Osteoblast (primary cell): ENCODE results near the gene RAB33A. TPM values are rescaled to one million over a fixed set of nuclear protein-coding genes. Genes with fewer than 3 reads are reported as not detected.

ENCODE experiments used
- DNase-seq: peaks from one replicate; pipeline ENCODE4 v3.0.0; 2011; ENCODE audit warnings: low spot score, mixed read lengths; ENCODE audit not compliant: insufficient read length; ENCODE audit errors: missing footprints
- H2AFZ ChIP-seq: 2 replicates; pipeline ENCODE4 v1.6.0; 2011; ENCODE audit warnings: mild to moderate bottlenecking, low read length
- H3K27ac ChIP-seq: 2 replicates; pipeline ENCODE4 v1.5.1; 2011; ENCODE audit warnings: mild to moderate bottlenecking, low read depth, low read length, moderate library complexity
- H3K27me3 ChIP-seq: 2 replicates; pipeline ENCODE4 v1.6.0; 2012; ENCODE audit warnings: mild to moderate bottlenecking, control low read depth, inconsistent platforms, low read length, moderate library complexity; ENCODE audit not compliant: insufficient read depth
- H3K36me3 ChIP-seq: 2 replicates; pipeline ENCODE4 v1.5.1; 2011; ENCODE audit warnings: mild to moderate bottlenecking, low read length, control low read depth, moderate library complexity; ENCODE audit not compliant: insufficient read depth
- H3K4me1 ChIP-seq: 2 replicates; pipeline ENCODE4 v1.5.1; 2011; ENCODE audit warnings: mild to moderate bottlenecking, low read length, control low read depth, moderate library complexity; ENCODE audit not compliant: insufficient read depth
- H3K4me2 ChIP-seq: 2 replicates; pipeline ENCODE4 v1.6.0; 2011; ENCODE audit warnings: mild to moderate bottlenecking, low read length; ENCODE audit not compliant: insufficient read depth
- H3K4me3 ChIP-seq: fragments of 200-600 bp; sonication (generic); 3 replicates; pipeline ENCODE4 v1.5.1; 2012; ENCODE audit warnings: mild to moderate bottlenecking, low read length, inconsistent platforms; ENCODE audit not compliant: insufficient read depth
- H3K79me2 ChIP-seq: 2 replicates; pipeline ENCODE4 v1.6.0; 2012; ENCODE audit warnings: mild to moderate bottlenecking, low read length, control low read depth, inconsistent platforms; ENCODE audit not compliant: insufficient read depth
- H3K9me3 ChIP-seq: 2 replicates; pipeline ENCODE4 v1.5.1; 2011; ENCODE audit warnings: low read depth, low read length, control low read depth
- H4K20me1 ChIP-seq: 2 replicates; pipeline ENCODE4 v1.6.0; 2012; ENCODE audit warnings: mild to moderate bottlenecking, low read length, control low read depth; ENCODE audit not compliant: insufficient read depth
- CTCF ChIP-seq: IDR thresholded peaks from 2 replicates; pipeline ENCODE4 v1.5.1; 2011; ENCODE audit warnings: mild to moderate bottlenecking, low read depth, low read length, moderate library complexity; ENCODE audit errors: extremely low read depth
- total RNA-seq: library from RNA; depleted of rRNA; stranded (reverse); fragments of >200 nt; gene quantifications from 2 replicates; pipeline ENCODE4 v1.2.3, GENCODE V29; 2012

RAB33A gene
- total RNA-seq, 1 donor, result 6.2 TPM

- Histone ChIP-seq H3K4me3 (no peak overlapping the region), H3K4me2 (no peak overlapping the region), H3K4me1 (no peaks in the 10 kb centered on the region), H3K36me3 (no peaks in the 10 kb centered on the region), H3K79me2 (no peaks in the 10 kb centered on the region), H3K27me3 (no peaks in the 10 kb centered on the region), H2AFZ (no peak overlapping the region), H3K27ac (no peak overlapping the region), H3K9me3 (no peaks in the 10 kb centered on the region), H4K20me1 (no peaks in the 10 kb centered on the region)
- no peak for TF ChIP-seq CTCF
- DNase-seq, result no peak
Observed at GRCh38 chrX:130145123-130145522, 26.6 kb upstream of the RAB33A start.

- Histone ChIP-seq H2AFZ (no peak overlapping the region), H3K4me1 (no peaks in the 10 kb centered on the region), H3K9me3 (no peaks in the 10 kb centered on the region), H3K4me2 (no peak overlapping the region), H3K27me3 (no peaks in the 10 kb centered on the region), H3K27ac (no peak overlapping the region), H3K36me3 (no peaks in the 10 kb centered on the region), H4K20me1 (no peaks in the 10 kb centered on the region), H3K79me2 (no peaks in the 10 kb centered on the region), H3K4me3 (no peak overlapping the region)
- DNase-seq, result no peak
- no peak for TF ChIP-seq CTCF
Observed at GRCh38 chrX:130147631-130148030, 24.1 kb upstream of the RAB33A start.

- Histone ChIP-seq H3K27me3 (no peaks in the 10 kb centered on the region), H3K4me2 (no peak overlapping the region), H3K36me3 (no peaks in the 10 kb centered on the region), H3K79me2 (peaks cover 7% of the 10 kb centered on the region), H3K27ac (no peak overlapping the region), H3K9me3 (no peaks in the 10 kb centered on the region), H2AFZ (no peak overlapping the region), H3K4me3 (no peak overlapping the region), H4K20me1 (no peaks in the 10 kb centered on the region), H3K4me1 (no peaks in the 10 kb centered on the region)
- TF ChIP-seq CTCF, result no peak
- DNase-seq, result no peak
Observed at GRCh38 chrX:130155564-130155963, 16.2 kb upstream of the RAB33A start.

GRCh38 chrX:130158311-130158710 lies 13.5 kb upstream of the RAB33A start:
- H3K4me1 ChIP-seq, result no peaks in the 10 kb centered on the region
- no peaks in the 10 kb centered on the region for H3K27me3 ChIP-seq
- H3K4me3 ChIP-seq, result no peak overlapping the region
- no peaks in the 10 kb centered on the region for H3K9me3 ChIP-seq
- DNase-seq, result no peak
- H3K4me2 ChIP-seq, result no peak overlapping the region
- peaks cover 17% of the 10 kb centered on the region for H3K79me2 ChIP-seq
- no peaks in the 10 kb centered on the region for H4K20me1 ChIP-seq
- no peak overlapping the region for H3K27ac ChIP-seq
- H3K36me3 ChIP-seq, result no peaks in the 10 kb centered on the region
- TF ChIP-seq CTCF, result no peak
- no peak overlapping the region for H2AFZ ChIP-seq
